PC-3 (cell line): ENCODE results near the gene FASN. TPM values are rescaled to one million over a fixed set of nuclear protein-coding genes. Genes with fewer than 3 reads are reported as not detected.
"Not testable (repeated sequence)": the region's sequence is repeated elsewhere in the genome, so short reads cannot be mapped to it uniquely, and the experiment has no call there.

Source experiments
- ATAC-seq: fragments of 200-7000 bp; cut with Tn5 transposase; 2 replicates; pipeline ENCODE4 v1.9.1; 2020; ENCODE audit warnings: mild to moderate bottlenecking, moderate library complexity
- BruUV-seq: library from RNA; stranded (reverse); fragments of 400-500 nt; replicated peaks from 2 replicates; lab custom pipeline; 2021; lab: Mats Ljungman, UMichigan
- CTCF ChIA-PET: fragments of 300-600 bp; sonication (Branson Sonifier 250); formaldehyde crosslinking; loops from one replicate; lab custom pipeline; 2022; ENCODE audit warnings: antibody characterized with exemption; lab: Charles Lee
- POLR2A ChIA-PET: fragments of 300-600 bp; sonication (Branson Sonifier 250); formaldehyde crosslinking; loops from one replicate; lab custom pipeline; 2022; ENCODE audit warnings: antibody characterized with exemption; ENCODE audit not compliant: unreplicated experiment; lab: Charles Lee
- DNase-seq: peaks from one replicate; pipeline ENCODE4 v3.0.0-alpha.2; 2015
- H2AFZ ChIP-seq: fragments of 300-600 bp; sonication (generic); 2 replicates; pipeline ENCODE4 v1.6.0; 2016; ENCODE audit warnings: antibody characterized with exemption, low read length
- H3F3A ChIP-seq: fragments of 300-600 bp; sonication (generic); one replicate; pipeline ENCODE4 v1.6.0; 2017; ENCODE audit warnings: antibody characterized with exemption, low read length, control low read depth, mild to moderate bottlenecking; ENCODE audit not compliant: unreplicated experiment
- H3K27ac ChIP-seq: fragments of 300-600 bp; sonication (generic); 2 replicates; pipeline ENCODE4 v1.5.1; 2016; ENCODE audit warnings: mild to moderate bottlenecking, low read length
- H3K27me3 ChIP-seq: fragments of 300-600 bp; sonication (generic); 2 replicates; pipeline ENCODE4 v1.6.1; 2016; ENCODE audit warnings: low read length, mixed read lengths
- H3K36me3 ChIP-seq: fragments of 300-600 bp; sonication (generic); 2 replicates; pipeline ENCODE4 v1.6.1; 2016; ENCODE audit warnings: low read depth, mixed run types, low read length, mixed read lengths
- H3K4me1 ChIP-seq: fragments of 300-600 bp; sonication (generic); 2 replicates; pipeline ENCODE4 v1.5.1; 2016; ENCODE audit warnings: low read length; ENCODE audit not compliant: insufficient read depth
- H3K4me2 ChIP-seq: fragments of 300-600 bp; sonication (generic); 2 replicates; pipeline ENCODE4 v1.6.0; 2016; ENCODE audit warnings: low read length
- H3K4me3 ChIP-seq: fragments of 300-600 bp; sonication (generic); 2 replicates; pipeline ENCODE4 v1.5.1; 2016; ENCODE audit warnings: mild to moderate bottlenecking, low read length, mixed read lengths
- H3K79me2 ChIP-seq: fragments of 300-600 bp; sonication (generic); 2 replicates; pipeline ENCODE4 v1.6.1; 2017; ENCODE audit warnings: low read length, mixed read lengths
- H3K9ac ChIP-seq: fragments of 300-600 bp; sonication (generic); 2 replicates; pipeline ENCODE4 v1.6.0; 2016; ENCODE audit warnings: mild to moderate bottlenecking, low read length
- H3K9me2 ChIP-seq: fragments of 300-600 bp; sonication (generic); replicated peaks from 2 replicates; pipeline ENCODE4 v1.6.1; 2016; ENCODE audit warnings: mixed run types, low read length, mixed read lengths
- H3K9me3 ChIP-seq: fragments of 300-600 bp; sonication (generic); 2 replicates; pipeline ENCODE4 v1.6.1; 2016; ENCODE audit warnings: low read length, mixed read lengths
- H4K20me1 ChIP-seq: fragments of 300-600 bp; sonication (generic); 2 replicates; pipeline ENCODE4 v1.6.1; 2016; ENCODE audit warnings: low read length, mixed read lengths
- CTCF ChIP-seq: fragments of 300-600 bp; sonication (generic); conservative IDR thresholded peaks from 2 replicates; pipeline ENCODE4 v1.5.1; 2017; ENCODE audit warnings: antibody characterized with exemption, low read depth, mild to moderate bottlenecking, low read length
- EZH2 ChIP-seq: fragments of 300-600 bp; sonication (generic); IDR thresholded peaks from one replicate; pipeline ENCODE4 v1.6.1; 2017; ENCODE audit warnings: antibody characterized with exemption, mild to moderate bottlenecking, low read length; ENCODE audit not compliant: unreplicated experiment
- EZH2phosphoT487 ChIP-seq: fragments of 300-600 bp; sonication (generic); IDR thresholded peaks from 2 replicates; pipeline ENCODE4 v1.6.1; 2018; ENCODE audit warnings: mild to moderate bottlenecking, antibody characterized with exemption, low read length, borderline replicate concordance
- intact Hi-C: fragments of 100-400 bp; cut with micrococcal nuclease; formaldehyde crosslinking; loops from 2 replicates; pipeline ENCODE4 v1.9.0; 2023
- total RNA-seq: library from RNA; depleted of rRNA; stranded (reverse); fragments of >200 nt; gene quantifications from 2 replicates; pipeline ENCODE4 v1.2.3, GENCODE V29; 2014

Gene FASN
- total RNA-seq, 1 experiment from 2014 or later: 269 TPM

DNA sequence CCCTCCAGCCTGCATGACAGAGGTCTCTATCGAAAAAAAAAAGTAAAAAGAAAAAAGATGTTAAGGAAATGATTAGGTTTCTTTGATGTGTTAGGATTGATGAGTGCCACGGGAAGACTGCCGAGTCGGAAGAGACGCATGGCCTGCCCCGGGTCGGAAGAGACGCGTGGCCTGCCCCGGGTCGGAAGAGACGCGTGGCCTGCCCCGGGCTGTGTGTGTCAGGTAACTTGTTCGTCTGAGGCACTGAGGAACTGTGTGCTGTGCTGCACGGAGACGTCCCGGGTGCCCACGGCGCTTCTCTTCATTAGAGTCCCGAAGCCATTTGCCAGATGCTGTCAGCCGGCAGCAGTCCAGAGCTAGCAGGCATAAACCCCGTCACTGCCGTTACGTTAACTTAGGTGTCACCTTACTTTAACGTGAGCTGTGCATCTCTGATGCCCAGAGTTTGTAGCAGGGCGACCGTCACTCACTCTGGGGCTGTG is 40.5 kb upstream of the FASN start:
- TF ChIP-seq EZH2phosphoT487 (no peak), EZH2 (no peak), CTCF (no peak)
- ChIA-PET POLR2A (no interaction called here), CTCF (no interaction called here)
- no peaks in the 10 kb centered on the region for H3K79me2 ChIP-seq
- intact Hi-C loops: no loop called here
- no peak for ATAC-seq
- no peaks in the 10 kb centered on the region for H4K20me1 ChIP-seq
- H2AFZ ChIP-seq: no peak overlapping the region
- no peak overlapping the region for H3K4me3 ChIP-seq
- DNase-seq: no peak
- H3K9me2 ChIP-seq: no peaks in the 10 kb centered on the region
- no peaks in the 10 kb centered on the region for H3K27me3 ChIP-seq
- no peaks in the 10 kb centered on the region for H3K36me3 ChIP-seq
- no peaks in the 10 kb centered on the region for H3K9me3 ChIP-seq
- no peak overlapping the region for H3K4me2 ChIP-seq
- H3K9ac ChIP-seq: no peak overlapping the region
- H3F3A ChIP-seq: no peaks in the 10 kb centered on the region
- no TSS peak for BruUV-seq
- peaks cover 9% of the 10 kb centered on the region for H3K4me1 ChIP-seq
- no peak overlapping the region for H3K27ac ChIP-seq

GRCh38 chr17:82134101-82134500 is 36.1 kb upstream of the FASN start:
- Histone ChIP-seq H3K9ac (no peak overlapping the region), H2AFZ (no peak overlapping the region), H3K4me1 (peaks cover 9% of the 10 kb centered on the region), H3K4me3 (no peak overlapping the region), H3K9me2 (no peaks in the 10 kb centered on the region), H3K79me2 (no peaks in the 10 kb centered on the region), H3K4me2 (peak overlapping the region; percentile 26), H3K27me3 (no peaks in the 10 kb centered on the region), H3K36me3 (no peaks in the 10 kb centered on the region), H4K20me1 (no peaks in the 10 kb centered on the region), H3F3A (no peaks in the 10 kb centered on the region), H3K9me3 (no peaks in the 10 kb centered on the region), H3K27ac (no peak overlapping the region)
- POLR2A ChIA-PET: no interaction called here
- ATAC-seq (peak; percentile 45; the same call in 1 of the 2 replicates), DNase-seq (no peak)
- no TSS peak for BruUV-seq
- CTCF ChIA-PET: no interaction called here
- intact Hi-C loops: no loop called here
- TF ChIP-seq EZH2 (no peak), CTCF (no peak), EZH2phosphoT487 (no peak)

- H3K9me2 ChIP-seq, H3K27me3 ChIP-seq, CTCF ChIA-PET, H3K9me3 ChIP-seq, H3K9ac ChIP-seq, H2AFZ ChIP-seq, H3K4me3 ChIP-seq, BruUV-seq, H4K20me1 ChIP-seq, POLR2A ChIA-PET, H3K36me3 ChIP-seq, intact Hi-C loops, H3K79me2 ChIP-seq, H3K27ac ChIP-seq, H3K4me1 ChIP-seq, H3F3A ChIP-seq: not testable (repeated sequence)
- peak; percentile 25 for DNase-seq
- peak overlapping the region; percentile 26; the same call in 1 of the 2 replicates for H3K4me2 ChIP-seq
- peak; percentile 43 for ATAC-seq
Measured at GRCh38 chr17:82133166-82133953, 35.3 kb upstream of the FASN start.
